ENCODE results near the gene RBM26. TPM values are rescaled to one million over a fixed set of nuclear protein-coding genes. Genes with fewer than 3 reads are reported as not detected.

RBM26 gene
- total and polyA plus RNA-seq, 2 experiments from 2014 or later: 22.9 to 41.3 TPM

- no peak for TF ChIP-seq CTCF (IDR thresholded peaks at IDR 0.05; ENCODE audit: low read depth, low read length)
- Histone ChIP-seq H3K9me3 (ENCODE audit: low read depth) (no peaks in the 10 kb centered on the region), H3K27ac (no peak overlapping the region), H3K4me1 (ENCODE audit: low read depth) (peaks cover 5% of the 10 kb centered on the region), H3K27me3 (no peaks in the 10 kb centered on the region), H3K4me3 (no peak overlapping the region), H3K36me3 (no peaks in the 10 kb centered on the region)
- DNase-seq (ENCODE audit: low read depth in 1 of 2, low spot score in 1 of 2): no peak
Observed at GRCh38 chr13:79409828-79410227, 3.8 kb upstream of the RBM26 start.

- Histone ChIP-seq H3K36me3 (no peaks in the 10 kb centered on the region), H3K4me3 (no peak overlapping the region)
- TF ChIP-seq CTCF (IDR thresholded peaks at IDR 0.05; ENCODE audit: low read depth, low read length): no peak
Observed at GRCh38 chr13:79407349-79407979, 1.4 kb upstream of the RBM26 start.

GRCh38 chr13:79406597-79406908, 498 bp upstream of the RBM26 start:
- no peak for DNase-seq (ENCODE audit: low read depth in 1 of 2, low spot score in 1 of 2)
- Histone ChIP-seq H3K36me3 (no peaks in the 10 kb centered on the region), H3K9me3 (ENCODE audit: low read depth) (no peaks in the 10 kb centered on the region), H3K4me3 (peak overlapping the region; percentile 89), H3K27me3 (no peaks in the 10 kb centered on the region), H3K4me1 (ENCODE audit: low read depth) (peaks cover 31% of the 10 kb centered on the region), H3K27ac (peak overlapping the region; percentile 99)
- no peak for TF ChIP-seq CTCF (IDR thresholded peaks at IDR 0.05; ENCODE audit: low read depth, low read length)

More at GRCh38 chr13:79407349-79407979, 1.4 kb upstream of the RBM26 start:
- Histone ChIP-seq H3K9me3 (ENCODE audit: low read depth) (no peaks in the 10 kb centered on the region), H3K4me1 (ENCODE audit: low read depth) (peaks cover 29% of the 10 kb centered on the region), H3K27me3 (no peaks in the 10 kb centered on the region), H3K27ac (no peak overlapping the region)
- DNase-seq (ENCODE audit: low read depth in 1 of 2, low spot score in 1 of 2): no peak

- Histone ChIP-seq H3K27ac (peak overlapping the region; percentile 99), H3K4me3 (peak overlapping the region; percentile 89), H3K9me3 (ENCODE audit: low read depth) (no peaks in the 10 kb centered on the region), H3K36me3 (no peaks in the 10 kb centered on the region), H3K27me3 (no peaks in the 10 kb centered on the region), H3K4me1 (ENCODE audit: low read depth) (peaks cover 31% of the 10 kb centered on the region)
- TF ChIP-seq CTCF (IDR thresholded peaks at IDR 0.05; ENCODE audit: low read depth, low read length): no peak
- DNase-seq (ENCODE audit: low read depth in 1 of 2, low spot score in 1 of 2): no peak
Observed at GRCh38 chr13:79405501-79405830, 589 bp downstream of the RBM26 start.

DNA sequence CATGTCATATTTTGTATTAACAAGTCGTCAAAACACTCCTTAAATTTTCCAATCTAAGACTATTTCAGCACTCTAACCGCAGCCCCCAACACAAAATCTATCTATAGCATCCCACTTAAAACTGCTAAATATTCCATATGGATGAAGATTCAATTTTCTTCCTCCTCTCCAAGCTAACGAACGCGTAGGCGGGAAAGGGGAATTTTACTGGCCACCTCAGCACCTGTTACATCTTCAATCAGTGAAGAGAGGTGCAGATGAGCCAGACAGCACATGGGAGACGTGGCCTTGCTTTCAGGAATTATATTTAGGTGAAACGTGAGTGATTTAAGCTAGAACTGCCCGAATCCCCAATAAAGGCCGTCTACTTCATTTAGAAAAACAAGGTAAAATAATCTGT, 1.1 kb downstream of the RBM26 start:
- Histone ChIP-seq H3K27me3 (no peaks in the 10 kb centered on the region), H3K9me3 (ENCODE audit: low read depth) (no peaks in the 10 kb centered on the region), H3K4me3 (peak overlapping the region; percentile 89), H3K36me3 (no peaks in the 10 kb centered on the region), H3K27ac (peak overlapping the region; percentile 99), H3K4me1 (ENCODE audit: low read depth) (peaks cover 31% of the 10 kb centered on the region)
- no peak for DNase-seq (ENCODE audit: low read depth in 1 of 2, low spot score in 1 of 2)
- no peak for TF ChIP-seq CTCF (IDR thresholded peaks at IDR 0.05; ENCODE audit: low read depth, low read length)

- Histone ChIP-seq H3K36me3 (no peaks in the 10 kb centered on the region), H3K27me3 (no peaks in the 10 kb centered on the region), H3K27ac (no peak overlapping the region), H3K9me3 (ENCODE audit: low read depth) (no peaks in the 10 kb centered on the region), H3K4me3 (peak overlapping the region; percentile 89), H3K4me1 (ENCODE audit: low read depth) (peaks cover 31% of the 10 kb centered on the region)
- no peak for TF ChIP-seq CTCF (IDR thresholded peaks at IDR 0.05; ENCODE audit: low read depth, low read length)
- DNase-seq (ENCODE audit: low read depth in 1 of 2, low spot score in 1 of 2): no peak
Observed at GRCh38 chr13:79404361-79404760, 1.7 kb downstream of the RBM26 start.

Measured in cardiac muscle cell (in vitro differentiated cells and primary cell).